Tibial artery (tissue), 4 donors: Measurements from ENCODE around the gene KCNG1.
A peak's percentile ranks its signal among the peaks of the same experiment; 100 is the strongest.

ENCODE experiments used
- DNase-seq, 2 donors: peaks; one replicate each; pipeline ENCODE4 v3.0.0-alpha.2; 2019
- H3K27ac ChIP-seq, 2 donors: fragments of 200-600 bp; sonication (generic) in 1 of 2; 1 replicate in 1 of 2; 2 replicates in 1 of 2; pipeline ENCODE4 v1.5.1; 2018 to 2019; ENCODE audit warnings: mild to moderate bottlenecking in 1 of 2
- H3K27me3 ChIP-seq, 2 donors: fragments of 200-600 bp; sonication (generic) in 1 of 2; one replicate each; pipeline versions ENCODE4 v1.5.1 to v1.6.0; 2016 to 2019
- H3K36me3 ChIP-seq, 3 donors: fragments of 200-600 bp; sonication (generic) in 2 of 3; one replicate each; pipeline ENCODE4 v1.5.1; 2016 to 2019; ENCODE audit warnings: mild to moderate bottlenecking in 2 of 3
- H3K4me1 ChIP-seq, 4 donors: fragments of 200-600 bp; sonication (generic) in 2 of 4; 1 replicate in 3 of 4; 2 replicates in 1 of 4; pipeline ENCODE4 v1.5.1; 2016 to 2019
- H3K4me3 ChIP-seq, 2 donors: fragments of 200-600 bp; sonication (generic) in 1 of 2; 1 replicate in 1 of 2; 2 replicates in 1 of 2; pipeline ENCODE4 v1.5.1; 2018 to 2019; ENCODE audit warnings: mild to moderate bottlenecking in 2 of 2
- H3K9me3 ChIP-seq, 3 donors: fragments of 200-600 bp; sonication (generic) in 1 of 3; one replicate each; pipeline ENCODE4 v1.5.1; 2016 to 2019
- CTCF ChIP-seq, 2 experiments: fragments of 200-600 bp in 1 of 2; fragments of 450-650 bp in 1 of 2; IDR thresholded peaks; one replicate each; pipeline ENCODE4 v1.5.1; 2017 to 2019; ENCODE audit warnings: antibody characterized with exemption in 2 of 2, mild to moderate bottlenecking in 1 of 2, moderate library complexity in 1 of 2
- intact Hi-C: fragments of 100-400 bp; cut with DNase I; formaldehyde crosslinking; loops from one replicate; pipeline ENCODE4 v1.15.0; 2023; ENCODE audit warnings: low total_unique reads

Gene KCNG1

GRCh38 chr20:50991076-50991475 is 31.8 kb downstream of the KCNG1 start:
- Histone ChIP-seq H3K36me3 (no peaks in the 10 kb centered on the region), H3K9me3 (no peaks in the 10 kb centered on the region), H3K27ac (no peak overlapping the region), H3K4me3 (no peak overlapping the region), H3K4me1 (no peaks in the 10 kb centered on the region), H3K27me3 (peaks cover 0 to 34% of the 10 kb centered on the region in 2 donors)
- no peak for DNase-seq
- intact Hi-C loops: no loop called here
- no peak for TF ChIP-seq CTCF (IDR thresholded peaks at IDR 0.05)

GRCh38 chr20:50987493-50988210 is 35.3 kb downstream of the KCNG1 start:
- DNase-seq: peak in 1 of 2 donors; percentile 70
- intact Hi-C loops: loop anchor here (5.0 to 10.0 kb wide), 2 partner anchors 320 to 607 kb away; no protein-coding TSS in a partner anchor
- Histone ChIP-seq H3K36me3 (no peaks in the 10 kb centered on the region), H3K27me3 (peaks cover 0 to 42% of the 10 kb centered on the region in 2 donors), H3K4me3 (no peak overlapping the region), H3K9me3 (no peaks in the 10 kb centered on the region), H3K4me1 (no peaks in the 10 kb centered on the region), H3K27ac (no peak overlapping the region)
- TF ChIP-seq CTCF (IDR thresholded peaks at IDR 0.05): peak; percentile 87 to 94

GRCh38 chr20:50983321-50983720 is 39.6 kb downstream of the KCNG1 start:
- no peak overlapping the region for H3K27ac ChIP-seq
- no peak overlapping the region for H3K4me3 ChIP-seq
- H3K36me3 ChIP-seq: no peaks in the 10 kb centered on the region
- DNase-seq: no peak
- H3K9me3 ChIP-seq: no peaks in the 10 kb centered on the region
- peaks cover 0 to 42% of the 10 kb centered on the region in 2 donors for H3K27me3 ChIP-seq
- no peaks in the 10 kb centered on the region for H3K4me1 ChIP-seq
- intact Hi-C loops: loop anchor here (10.0 kb wide), 1 partner anchor 611 kb away; no protein-coding TSS in a partner anchor
- no peak for TF ChIP-seq CTCF (IDR thresholded peaks at IDR 0.05)

GRCh38 chr20:50982363-50982762 is 40.5 kb downstream of the KCNG1 start:
- no peak overlapping the region for H3K4me3 ChIP-seq
- H3K9me3 ChIP-seq: no peaks in the 10 kb centered on the region
- no peak overlapping the region for H3K27ac ChIP-seq
- no peaks in the 10 kb centered on the region for H3K4me1 ChIP-seq
- intact Hi-C loops: loop anchor here (10.0 kb wide), 1 partner anchor 612 kb away; no protein-coding TSS in a partner anchor
- H3K36me3 ChIP-seq: no peaks in the 10 kb centered on the region
- TF ChIP-seq CTCF (IDR thresholded peaks at IDR 0.05): no peak
- H3K27me3 ChIP-seq: peaks cover 0 to 46% of the 10 kb centered on the region in 2 donors
- DNase-seq: no peak

- TF ChIP-seq CTCF (IDR thresholded peaks at IDR 0.05): no peak
- no peaks in the 10 kb centered on the region for H3K36me3 ChIP-seq
- H3K4me3 ChIP-seq: no peak overlapping the region
- no peaks in the 10 kb centered on the region for H3K9me3 ChIP-seq
- no peak overlapping the region for H3K27ac ChIP-seq
- H3K4me1 ChIP-seq: no peaks in the 10 kb centered on the region
- no peak for DNase-seq
- H3K27me3 ChIP-seq: peaks cover 0 to 47% of the 10 kb centered on the region in 2 donors
- intact Hi-C loops: loop anchor here (10.0 kb wide), 1 partner anchor 613 kb away; no protein-coding TSS in a partner anchor
These were observed 41.2 kb downstream of the KCNG1 start for GRCh38 chr20:50981714-50982048.
